Activated CD4-positive, alpha-beta memory T cell treated with anti-CD3 and anti-CD28 coated beads for 36 hours (primary cell): ENCODE measurements around the gene MCL1. TPM values are rescaled to one million over a fixed set of nuclear protein-coding genes. Genes with fewer than 3 reads are reported as not detected.
"Not testable (repeated sequence)": the region's sequence is repeated elsewhere in the genome, so short reads cannot be mapped to it uniquely, and the experiment has no call there.

ENCODE experiments used
- CTCF ChIA-PET: fragments of 350-600 bp; sonication (Branson Sonifier 250); formaldehyde crosslinking; loops from one replicate; lab custom pipeline; 2021; ENCODE audit warnings: antibody characterized with exemption, inconsistent platforms; lab: Charles Lee
- POLR2A ChIA-PET: fragments of 350-600 bp; sonication (Branson Sonifier 250); formaldehyde crosslinking; loops from one replicate; lab custom pipeline; 2021; ENCODE audit warnings: antibody characterized with exemption; lab: Charles Lee
- DNase-seq: peaks from one replicate; pipeline ENCODE4 v3.0.0-alpha.2; 2020
- H3K27ac Mint-ChIP-seq: one replicate; pipeline ENCODE4 v1.8.0; 2021; ENCODE audit warnings: mixed read lengths
- H3K27me3 Mint-ChIP-seq: one replicate; pipeline ENCODE4 v1.8.0; 2021; ENCODE audit warnings: mixed read lengths
- H3K36me3 Mint-ChIP-seq: one replicate; pipeline ENCODE4 v1.8.0; 2021; ENCODE audit warnings: mixed read lengths
- H3K4me1 Mint-ChIP-seq: one replicate; pipeline ENCODE4 v1.8.0; 2021; ENCODE audit warnings: low read depth, mixed read lengths
- H3K4me3 Mint-ChIP-seq: one replicate; pipeline ENCODE4 v1.8.0; 2021; ENCODE audit warnings: mild to moderate bottlenecking, mixed read lengths
- H3K9me3 Mint-ChIP-seq: one replicate; pipeline ENCODE4 v1.8.0; 2021; ENCODE audit warnings: mixed read lengths
- intact Hi-C: fragments of 100-400 bp; cut with micrococcal nuclease; formaldehyde crosslinking; loops from one replicate; pipeline ENCODE4 v1.15.1; 2023
- total RNA-seq, 2 experiments: library from RNA; stranded (reverse); gene quantifications; one replicate each; pipeline ENCODE4 v1.2.3, GENCODE V29; 2021

The MCL1 gene
- total RNA-seq, 2 experiments from 2014 or later: 280 to 288 TPM

DNA sequence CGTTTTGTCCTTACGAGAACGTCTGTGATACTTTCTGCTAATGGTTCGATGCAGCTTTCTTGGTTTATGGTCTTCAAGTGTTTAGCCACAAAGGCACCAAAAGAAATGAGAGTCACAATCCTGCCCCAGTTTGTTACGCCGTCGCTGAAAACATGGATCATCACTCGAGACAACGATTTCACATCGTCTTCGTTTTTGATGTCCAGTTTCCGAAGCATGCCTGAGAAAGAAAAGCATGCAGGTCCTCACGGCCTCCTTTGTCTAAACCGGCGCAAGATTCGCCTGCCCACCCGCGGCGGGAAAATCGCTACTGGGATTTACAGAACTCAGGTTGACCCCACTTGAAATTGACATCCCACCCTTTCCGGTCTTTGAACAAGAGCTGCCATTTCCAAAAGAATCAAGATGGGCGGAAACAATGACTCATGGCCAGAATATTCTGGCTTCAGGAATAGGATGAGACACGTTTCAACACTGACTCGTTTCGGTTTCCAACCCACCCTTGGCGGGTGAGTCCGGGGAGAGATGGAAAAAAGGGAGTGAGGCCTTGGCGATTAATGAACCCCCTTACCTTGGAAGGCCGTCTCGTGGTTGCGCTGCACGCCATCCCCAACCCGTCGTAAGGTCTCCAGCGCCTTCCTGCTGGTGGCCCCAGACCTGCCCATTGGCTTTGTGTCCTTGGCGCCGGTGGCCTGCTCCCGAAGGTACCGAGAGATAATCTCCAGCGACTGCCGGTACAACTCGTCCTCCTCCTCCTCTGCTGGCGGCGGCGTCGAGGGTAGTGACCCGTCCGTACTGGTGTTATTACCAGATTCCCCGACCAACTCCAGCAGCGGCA, 919 bp downstream of the MCL1 start:
- Mint-ChIP-seq H3K9me3 (no peaks in the 10 kb centered on the region), H3K36me3 (peaks cover 56% of the 10 kb centered on the region), H3K27ac (peak overlapping the region; percentile 98), H3K4me3 (peak overlapping the region; percentile 93), H3K27me3 (peaks cover 2% of the 10 kb centered on the region), H3K4me1 (peaks cover 32% of the 10 kb centered on the region)
- peak; percentile 73 for DNase-seq
- ChIA-PET CTCF (interaction anchor here (1.1 to 15.1 kb wide), 5 partner anchors 15 to 50 kb away, joined by 3 to 276 read pairs (median 4); partner anchors contain the start of gene ENSA), POLR2A (interaction anchor here (1.0 to 12.6 kb wide), 10 partner anchors 11 to 119 kb away, joined by 3 to 527 read pairs (median 12); partner anchors contain the start of genes ENSA and GOLPH3L)
- intact Hi-C loops: loop anchor here (1.0 kb wide), 4 partner anchors 11 to 51 kb away; partner anchors contain the start of gene ENSA

GRCh38 chr1:150577557-150578271, 1.7 kb downstream of the MCL1 start:
- Mint-ChIP-seq H3K4me1 (peaks cover 40% of the 10 kb centered on the region), H3K9me3 (no peaks in the 10 kb centered on the region), H3K27ac (peak overlapping the region; percentile 98), H3K4me3 (peak overlapping the region; percentile 93), H3K36me3 (peaks cover 64% of the 10 kb centered on the region), H3K27me3 (peaks cover 2% of the 10 kb centered on the region)
- intact Hi-C loops: loop anchor here (1.0 kb wide), 2 partner anchors 14 to 34 kb away; no protein-coding TSS in a partner anchor
- ChIA-PET CTCF (interaction anchor here (1.1 to 15.1 kb wide), 5 partner anchors 15 to 51 kb away, joined by 3 to 276 read pairs (median 7); partner anchors contain the start of gene ENSA), POLR2A (interaction anchor here (1.0 to 12.6 kb wide), 6 partner anchors 13 to 51 kb away, joined by 3 to 527 read pairs (median 48); partner anchors contain the start of gene ENSA)
- no peak for DNase-seq

GRCh38 chr1:150576794-150577556, 2.4 kb downstream of the MCL1 start:
- POLR2A ChIA-PET: interaction anchor here (0.7 to 12.6 kb wide), 6 partner anchors 12 to 90 kb away, joined by 3 to 527 read pairs (median 48); partner anchors contain the start of genes ENSA and TARS2
- no peaks in the 10 kb centered on the region for H3K9me3 Mint-ChIP-seq

DNA sequence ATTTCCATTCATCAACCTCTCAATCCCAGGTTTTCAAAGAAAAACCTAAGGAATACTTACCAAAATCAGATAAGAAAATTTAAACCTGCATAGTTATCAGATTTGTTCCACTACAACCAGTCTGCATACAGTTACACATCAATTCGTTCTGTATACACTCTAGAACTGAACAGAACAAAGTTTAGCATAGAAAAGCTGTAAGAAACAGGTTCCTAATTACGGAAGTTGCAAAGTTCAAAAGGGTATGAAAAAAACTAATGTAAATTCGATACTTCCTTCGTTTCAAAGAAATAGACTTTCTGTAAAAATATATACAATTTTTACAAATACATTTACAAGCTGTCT, 3.1 kb downstream of the MCL1 start:
- H3K27me3 Mint-ChIP-seq: peaks cover 2% of the 10 kb centered on the region
- H3K27ac Mint-ChIP-seq: peak overlapping the region; percentile 98
- peaks cover 49% of the 10 kb centered on the region for H3K4me1 Mint-ChIP-seq
- peaks cover 73% of the 10 kb centered on the region for H3K36me3 Mint-ChIP-seq
- H3K9me3 Mint-ChIP-seq: no peaks in the 10 kb centered on the region
- H3K4me3 Mint-ChIP-seq: peak overlapping the region; percentile 93
- ChIA-PET CTCF (interaction anchor here (0.9 to 15.1 kb wide), 4 partner anchors 13 to 121 kb away, joined by 3 to 276 read pairs (median 6); partner anchors contain the start of gene GOLPH3L), POLR2A (interaction anchor here (1.6 to 12.6 kb wide), 5 partner anchors 12 to 89 kb away, joined by 4 to 527 read pairs (median 54); partner anchors contain the start of genes ENSA and TARS2)
- intact Hi-C loops: no loop called here
- DNase-seq: no peak

More at GRCh38 chr1:150576794-150577556, 2.4 kb downstream of the MCL1 start:
- DNase-seq: no peak
- Mint-ChIP-seq H3K36me3 (peaks cover 71% of the 10 kb centered on the region), H3K27me3 (peaks cover 2% of the 10 kb centered on the region), H3K4me1 (peaks cover 44% of the 10 kb centered on the region), H3K4me3 (peak overlapping the region; percentile 93), H3K27ac (peak overlapping the region; percentile 98)
- intact Hi-C loops: no loop called here
- CTCF ChIA-PET: interaction anchor here (0.9 to 15.1 kb wide), 4 partner anchors 14 to 120 kb away, joined by 3 to 276 read pairs (median 6); partner anchors contain the start of gene GOLPH3L

- no peaks in the 10 kb centered on the region for H3K9me3 Mint-ChIP-seq
- peaks cover 79% of the 10 kb centered on the region for H3K36me3 Mint-ChIP-seq
- H3K27me3 Mint-ChIP-seq: peaks cover 2% of the 10 kb centered on the region
- DNase-seq: no peak
- CTCF ChIA-PET: interaction anchor here (0.8 to 15.1 kb wide), 5 partner anchors 13 to 121 kb away, joined by 3 to 276 read pairs (median 6); partner anchors contain the start of gene GOLPH3L
- H3K4me1 Mint-ChIP-seq: peaks cover 50% of the 10 kb centered on the region
- intact Hi-C loops: no loop called here
- peak overlapping the region; percentile 98 for H3K27ac Mint-ChIP-seq
- H3K4me3 Mint-ChIP-seq: peak overlapping the region; percentile 93
- POLR2A ChIA-PET: interaction anchor here (0.8 to 12.6 kb wide), 8 partner anchors 11 to 346 kb away, joined by 3 to 527 read pairs (median 4); partner anchors contain the start of gene TARS2
Observed at GRCh38 chr1:150575518-150576366, 3.7 kb downstream of the MCL1 start.

DNA sequence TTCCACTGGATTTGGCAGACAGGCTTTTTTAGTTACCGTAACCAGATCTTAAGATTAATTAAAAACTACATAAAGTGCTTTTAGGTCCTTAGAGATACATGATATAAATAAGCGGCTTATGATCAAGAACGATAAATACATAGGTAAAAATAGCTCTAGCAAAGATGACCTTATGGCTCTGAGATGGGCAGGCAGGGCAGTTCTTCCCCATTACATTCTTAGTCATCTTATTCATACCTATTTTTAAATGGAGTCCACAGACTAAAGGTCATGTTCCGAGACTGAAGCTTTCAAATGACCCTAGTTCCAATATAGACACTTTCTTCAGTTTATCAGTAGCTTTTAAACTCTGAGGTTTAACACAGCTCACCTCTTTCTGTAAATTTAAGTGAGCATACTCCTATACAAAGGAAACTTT, 4.3 kb downstream of the MCL1 start:
- H3K4me3 Mint-ChIP-seq: peak overlapping the region; percentile 93
- H3K27me3 Mint-ChIP-seq: peaks cover 2% of the 10 kb centered on the region
- DNase-seq: no peak
- no peaks in the 10 kb centered on the region for H3K9me3 Mint-ChIP-seq
- CTCF ChIA-PET: interaction anchor here (0.8 to 15.1 kb wide), 2 partner anchors 12 to 47 kb away, joined by 3 to 276 read pairs; no protein-coding TSS in a partner anchor
- H3K36me3 Mint-ChIP-seq: peaks cover 81% of the 10 kb centered on the region
- peak overlapping the region; percentile 98 for H3K27ac Mint-ChIP-seq
- intact Hi-C loops: no loop called here
- POLR2A ChIA-PET: interaction anchor here (0.8 to 12.6 kb wide), 6 partner anchors 10 to 347 kb away, joined by 3 to 527 read pairs (median 4); no protein-coding TSS in a partner anchor
- peaks cover 50% of the 10 kb centered on the region for H3K4me1 Mint-ChIP-seq

DNA sequence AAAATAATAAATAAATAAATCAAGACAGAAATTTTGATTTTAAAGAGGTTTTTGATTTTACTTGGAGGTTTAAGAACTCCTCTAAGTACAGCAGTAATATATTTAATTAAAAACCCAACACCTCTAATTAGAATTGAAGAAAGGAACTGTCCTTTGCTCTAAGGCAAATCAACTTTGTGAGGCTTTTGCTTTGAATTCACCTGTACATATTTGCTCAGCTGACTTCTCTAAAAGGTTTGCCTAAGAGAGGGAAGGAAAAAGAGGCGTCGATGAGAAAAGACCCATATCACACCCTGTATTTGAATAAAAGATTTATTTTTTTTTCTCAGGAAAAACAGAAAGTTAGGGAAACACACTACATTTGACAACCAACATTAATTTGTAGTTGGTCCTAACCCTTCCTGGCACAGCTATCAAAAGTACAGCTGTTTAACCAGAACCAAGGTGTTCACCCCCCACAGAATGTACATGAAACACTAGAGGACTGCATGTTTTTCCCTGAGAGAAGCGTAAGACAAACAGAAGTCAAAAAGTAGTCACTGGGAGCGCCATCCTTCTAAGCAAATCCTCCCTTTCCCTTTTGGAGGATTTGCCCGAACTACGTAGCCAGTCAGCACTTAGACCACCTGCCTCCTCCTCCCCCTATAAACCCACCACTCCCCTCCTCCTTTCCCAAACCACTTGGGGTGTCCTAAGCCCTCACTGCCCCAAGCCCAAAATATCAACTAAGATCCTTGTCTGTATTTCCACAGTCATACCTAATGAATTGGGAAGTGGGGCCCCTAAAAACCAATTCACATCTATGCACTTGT, 4.9 kb downstream of the MCL1 start:
- CTCF ChIA-PET: interaction anchor here (0.8 to 15.1 kb wide), 2 partner anchors 11 to 48 kb away, joined by 3 to 276 read pairs; no protein-coding TSS in a partner anchor
- no peak for DNase-seq
- intact Hi-C loops: no loop called here

DNA sequence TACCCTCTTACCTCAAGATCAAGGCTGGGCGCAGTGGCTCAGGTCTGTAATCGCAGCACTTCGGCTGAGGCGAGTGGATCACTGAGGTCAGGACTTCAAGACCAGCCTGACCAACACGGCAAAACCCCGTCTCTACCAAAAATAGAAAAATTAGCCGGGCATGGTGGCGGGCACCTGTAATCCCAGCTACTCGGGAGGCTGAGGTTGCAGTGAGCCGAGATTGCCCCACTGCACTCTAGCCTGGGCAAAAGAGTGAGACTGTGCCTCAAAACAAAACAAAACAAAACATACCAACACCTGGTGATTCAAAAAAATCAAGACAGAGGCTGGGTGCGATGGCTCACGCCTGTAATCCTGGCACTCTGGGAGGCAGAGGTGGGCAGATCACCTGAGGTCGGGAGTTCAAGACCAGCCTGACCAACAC, 5.8 kb downstream of the MCL1 start:
- intact Hi-C loops: loop anchor here (1.0 kb wide), 1 partner anchor 10 kb away; no protein-coding TSS in a partner anchor

More for the DNA sequence above, 4.9 kb downstream of the MCL1 start:
- peaks cover 86% of the 10 kb centered on the region for H3K36me3 Mint-ChIP-seq
- H3K4me1 Mint-ChIP-seq: peaks cover 53% of the 10 kb centered on the region
- peaks cover 2% of the 10 kb centered on the region for H3K27me3 Mint-ChIP-seq
- H3K9me3 Mint-ChIP-seq: no peaks in the 10 kb centered on the region
- POLR2A ChIA-PET: interaction anchor here (0.8 to 12.6 kb wide), 7 partner anchors 10 to 347 kb away, joined by 3 to 527 read pairs (median 4); no protein-coding TSS in a partner anchor
- H3K27ac Mint-ChIP-seq: peak overlapping the region; percentile 98
- peak overlapping the region; percentile 93 for H3K4me3 Mint-ChIP-seq

More for the DNA sequence above, 5.8 kb downstream of the MCL1 start:
- H3K9me3 Mint-ChIP-seq, H3K27me3 Mint-ChIP-seq: not testable (repeated sequence)
- ChIA-PET CTCF (interaction anchor here (1.4 to 15.1 kb wide), 2 partner anchors 11 to 33 kb away, joined by 3 to 276 read pairs; no protein-coding TSS in a partner anchor), POLR2A (interaction anchor here (0.8 to 13.7 kb wide), 5 partner anchors 9 to 54 kb away, joined by 3 to 527 read pairs (median 8); no protein-coding TSS in a partner anchor)
- peak overlapping the region; percentile 98 for H3K27ac Mint-ChIP-seq
- peaks cover 81% of the 10 kb centered on the region for H3K36me3 Mint-ChIP-seq
- DNase-seq: peak; percentile 67
- peaks cover 61% of the 10 kb centered on the region for H3K4me1 Mint-ChIP-seq
- H3K4me3 Mint-ChIP-seq: peak overlapping the region; percentile 93
